Breast epithelium (tissue), 3 donors: ENCODE data around the gene TBC1D14.

Source experiments
- CTCF ChIP-seq, 3 donors: fragments of 450-650 bp; IDR thresholded peaks; one replicate each; pipeline ENCODE4 v1.5.1; 2016 to 2017; ENCODE audit warnings: antibody characterized with exemption in 3 of 3, mild to moderate bottlenecking in 3 of 3, moderate library complexity in 3 of 3
- POLR2AphosphoS5 ChIP-seq, 3 donors: sonication (generic); formaldehyde crosslinking; IDR thresholded peaks; one replicate each; pipeline ENCODE4 v1.6.1; 2017; ENCODE audit warnings: antibody characterized with exemption in 3 of 3

- TF ChIP-seq CTCF (IDR thresholded peaks at IDR 0.05), result no peak
- TF ChIP-seq POLR2AphosphoS5 (IDR thresholded peaks at IDR 0.05), result no peak
Observed at GRCh38 chr4:7051144-7051495, 141.5 kb downstream of the TBC1D14 start.
